Measurements from ENCODE around the gene UPK1A. TPM values are rescaled to one million over a fixed set of nuclear protein-coding genes. Genes with fewer than 3 reads are reported as not detected.
"Not testable (repeated sequence)": the region's sequence is repeated elsewhere in the genome, so short reads cannot be mapped to it uniquely, and the experiment has no call there.

Gene UPK1A
- polyA plus RNA-seq, 12 donors: 0.16 to 31.4 (median 5.6) TPM; not detected in 7

GRCh38 chr19:35644206-35644986 is 21.9 kb upstream of the UPK1A start:
- DNase-seq: peak; percentile 92

GRCh38 chr19:35644987-35645679 is 21.2 kb upstream of the UPK1A start:
- DNase-seq: peak; percentile 70

DNA sequence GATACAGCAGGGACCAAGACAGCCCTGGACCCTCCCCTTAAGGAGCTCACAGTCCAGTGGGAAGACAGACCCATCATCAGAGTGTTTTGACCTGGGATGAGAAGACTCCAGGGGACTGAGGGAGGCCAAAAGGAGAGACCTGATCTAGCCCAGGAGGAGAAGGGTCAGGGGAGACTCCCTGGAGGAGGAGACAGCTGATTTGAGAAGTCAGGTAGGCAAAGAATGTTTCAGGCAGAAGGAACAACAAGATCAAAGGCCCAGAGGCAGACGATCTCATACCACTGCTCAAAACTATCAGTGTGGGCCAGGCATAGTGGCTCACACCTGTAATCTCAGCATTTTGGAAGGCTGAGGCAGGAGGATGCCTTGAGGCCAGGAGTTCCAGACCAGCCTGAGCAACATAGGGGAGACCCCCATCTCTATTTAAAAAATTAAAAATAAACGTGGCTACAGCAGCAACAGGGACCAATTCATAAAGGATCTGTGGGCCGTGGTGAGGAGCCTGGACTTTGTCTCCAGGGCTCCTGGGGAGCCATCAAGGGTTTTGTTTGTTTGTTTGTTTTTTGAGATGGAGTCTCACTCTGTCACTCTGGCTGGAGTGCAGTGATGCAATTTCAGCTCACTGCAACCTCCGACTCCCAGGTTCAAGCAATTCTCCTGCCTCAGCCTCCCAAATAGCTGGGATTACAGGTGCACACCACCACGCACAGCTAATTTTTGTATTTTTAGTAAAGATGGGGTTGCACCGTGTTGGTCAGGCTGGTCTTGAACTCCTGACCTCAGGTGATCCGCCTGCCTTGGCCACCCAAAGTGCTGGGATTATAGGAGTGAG is 20.4 kb upstream of the UPK1A start:
- DNase-seq: no peak

- DNase-seq: peak; percentile 95
These were observed 18.0 kb upstream of the UPK1A start, which contains the start of gene COX6B1 for GRCh38 chr19:35648017-35648961. COX6B1 (plus strand) TSS chr19:35648323; CDS start chr19:35651244, 2,921 bp downstream.

- DNase-seq: no peak
These were observed 15.7 kb upstream of the UPK1A start for GRCh38 chr19:35650581-35650980.

DNA sequence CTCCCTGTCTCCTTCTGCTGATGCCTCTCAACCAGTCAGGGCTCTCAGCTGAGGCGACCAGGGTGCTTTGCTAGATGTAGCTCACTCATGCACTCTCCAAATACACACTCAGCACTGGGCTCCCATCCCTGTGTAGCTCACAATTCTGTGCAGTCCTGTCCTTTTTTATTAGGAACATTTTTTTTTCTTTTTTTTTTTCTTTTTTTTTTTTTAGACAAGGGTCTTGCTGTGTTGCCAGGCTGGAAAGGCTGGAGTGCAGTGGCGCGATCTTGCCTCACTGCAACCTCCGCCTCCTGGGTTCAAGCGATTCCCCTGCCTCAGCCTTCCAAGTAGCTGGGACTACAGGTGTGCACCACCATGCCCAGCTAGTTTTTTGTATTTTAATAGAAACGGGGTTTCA is 11.5 kb upstream of the UPK1A start:
- not testable (repeated sequence) for DNase-seq

DNA sequence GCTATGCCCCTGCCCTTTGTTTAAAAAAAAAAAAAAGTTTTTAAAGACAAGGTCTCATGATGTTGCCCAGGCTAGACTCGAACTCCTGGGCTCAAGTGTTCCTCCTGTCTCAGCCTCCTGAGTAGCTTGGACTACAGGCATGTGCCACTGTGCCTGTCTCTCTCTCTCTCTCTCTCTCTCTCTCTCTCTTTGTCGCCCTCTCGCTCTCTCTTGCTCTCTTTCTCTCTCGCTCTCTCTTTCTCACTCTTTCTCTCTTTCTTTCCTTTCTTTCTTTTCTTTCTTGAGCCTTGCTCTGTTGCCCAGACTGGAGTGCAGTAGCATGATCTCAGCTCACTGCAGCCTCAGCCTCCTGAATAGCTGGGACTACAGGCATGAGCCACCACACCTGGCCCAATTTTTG is 10.7 kb upstream of the UPK1A start:
- DNase-seq: no peak

- DNase-seq: no peak
These were observed 9.6 kb upstream of the UPK1A start for GRCh38 chr19:35656700-35657099.

- no peak for DNase-seq
These were observed 8.2 kb upstream of the UPK1A start for GRCh38 chr19:35657904-35658700.

DNA sequence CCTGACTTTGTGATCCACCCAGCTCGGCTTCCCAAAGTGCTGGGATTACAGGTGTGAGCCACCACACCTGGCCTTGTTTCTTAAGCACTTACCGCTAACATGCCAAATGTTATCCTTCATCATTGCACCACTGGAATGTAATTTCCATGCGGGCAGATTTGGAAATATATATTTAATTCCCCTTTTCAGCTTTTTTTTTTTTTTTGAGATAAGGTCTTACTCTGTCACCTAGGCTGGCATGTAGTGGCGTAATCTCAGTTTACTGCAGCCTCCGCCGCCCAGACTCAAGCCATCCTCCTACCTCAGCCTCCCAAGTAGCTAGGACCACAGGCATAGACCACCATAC is 4.3 kb upstream of the UPK1A start:
- DNase-seq: no peak

- DNase-seq: no peak
These were observed 2.3 kb upstream of the UPK1A start for GRCh38 chr19:35663981-35664380.

GRCh38 chr19:35665157-35665556 is 1.2 kb upstream of the UPK1A start:
- no peak for DNase-seq

DNA sequence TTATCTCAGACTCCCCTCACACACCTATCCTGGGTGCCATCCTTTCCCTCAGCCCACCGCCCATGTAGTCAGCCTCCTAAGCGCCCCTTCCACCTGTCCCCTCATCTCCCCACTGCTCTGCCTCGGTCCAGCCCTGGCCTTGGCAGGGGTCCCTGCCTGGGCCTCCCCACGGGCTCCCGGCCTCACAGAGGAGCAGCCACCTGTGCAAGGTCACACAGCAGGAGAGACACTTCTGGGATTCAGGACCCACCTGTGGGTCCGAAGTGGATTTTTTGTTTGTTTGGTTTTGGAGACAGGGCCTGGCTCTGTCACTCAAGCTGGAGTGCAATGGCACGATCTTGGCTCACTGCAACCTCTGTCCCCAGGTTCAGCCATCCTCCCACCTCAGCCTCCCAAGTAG is 713 bp upstream of the UPK1A start:
- no peak for DNase-seq

- no peak for DNase-seq
These were observed 3.2 kb downstream of the UPK1A start for GRCh38 chr19:35669566-35669965.

- no peak for DNase-seq
These were observed 3.7 kb downstream of the UPK1A start for GRCh38 chr19:35669974-35670373.

GRCh38 chr19:35670686-35671085 is 4.4 kb downstream of the UPK1A start:
- DNase-seq: no peak

DNA sequence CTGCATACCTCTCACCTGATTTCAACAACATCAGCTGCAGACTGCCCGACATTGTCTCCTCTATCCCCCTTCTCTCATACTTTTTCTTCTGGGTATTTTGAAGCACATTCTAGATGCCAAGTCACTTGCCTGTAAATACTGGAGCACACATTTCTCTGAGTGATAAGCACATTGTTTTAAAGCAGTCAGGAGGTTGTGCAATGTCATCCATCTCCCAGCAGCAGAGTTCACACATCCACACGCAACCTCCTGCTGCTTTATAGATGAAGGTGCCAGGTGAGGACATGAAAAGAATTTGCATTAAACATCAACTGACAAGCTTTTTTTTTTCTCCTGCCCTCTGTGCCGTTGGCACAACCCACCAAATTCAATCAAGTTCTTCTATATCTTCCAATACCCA is 5.5 kb downstream of the UPK1A start:
- no peak for DNase-seq

DNA sequence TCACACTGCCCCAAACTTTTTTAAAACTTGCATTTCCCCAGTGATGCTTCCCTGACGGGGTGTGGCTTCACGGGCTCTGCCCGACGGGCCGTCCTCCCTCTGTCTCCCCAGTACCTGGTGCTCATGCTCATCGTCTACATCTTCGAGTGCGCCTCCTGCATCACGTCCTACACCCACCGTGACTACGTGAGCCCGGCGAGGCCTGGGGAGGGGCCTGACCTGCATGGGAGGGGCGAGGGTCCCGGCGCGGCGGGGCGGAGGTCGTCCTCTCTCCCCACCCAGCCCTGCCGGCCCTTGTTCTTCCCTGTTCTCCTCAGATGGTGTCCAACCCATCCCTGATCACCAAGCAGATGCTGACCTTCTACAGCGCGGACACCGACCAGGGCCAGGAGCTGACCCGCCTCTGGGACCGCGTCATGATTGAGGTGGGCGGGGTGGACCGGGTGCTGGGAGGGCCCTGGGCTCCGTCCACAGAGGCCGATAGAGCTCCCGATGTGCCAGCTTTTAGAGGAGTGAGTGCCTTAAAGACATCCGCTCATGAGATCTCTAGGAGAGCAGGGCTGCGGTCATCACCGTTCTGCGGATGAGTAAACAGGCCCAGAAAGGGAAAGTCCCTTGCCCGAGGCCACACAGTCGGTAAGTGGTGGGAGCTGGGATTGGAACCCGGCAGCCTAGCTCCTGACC is 6.9 kb downstream of the UPK1A start:
- no peak for DNase-seq

DNA sequence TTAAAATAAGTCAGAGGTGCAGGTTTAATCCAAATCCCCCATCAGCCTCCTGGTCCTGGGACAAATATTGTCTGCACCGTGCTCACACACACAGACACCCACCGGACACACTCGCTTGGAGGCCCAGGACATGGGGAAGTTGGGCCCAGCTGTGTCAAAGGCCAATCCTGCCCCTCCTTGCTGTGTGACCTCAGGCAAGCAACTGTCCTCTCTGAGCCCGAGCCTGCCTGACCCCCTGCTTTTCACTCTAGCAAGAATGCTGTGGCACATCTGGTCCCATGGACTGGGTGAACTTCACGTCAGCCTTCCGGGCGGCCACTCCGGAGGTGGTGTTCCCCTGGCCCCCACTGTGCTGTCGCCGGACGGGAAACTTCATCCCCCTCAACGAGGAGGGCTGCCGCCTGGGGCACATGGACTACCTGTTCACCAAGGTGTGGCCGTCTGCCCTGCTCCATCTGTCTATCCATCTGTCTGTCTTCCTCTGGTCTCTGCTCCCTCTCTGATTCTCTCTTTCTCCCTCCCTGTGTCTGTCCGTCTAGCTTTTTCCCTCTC is 9.3 kb downstream of the UPK1A start:
- DNase-seq: no peak

GRCh38 chr19:35689836-35690235 is 23.5 kb downstream of the UPK1A start:
- DNase-seq: no peak
